ENCODE measurements around the gene CGB1. TPM values are rescaled to one million over a fixed set of nuclear protein-coding genes. Genes with fewer than 3 reads are reported as not detected.

Gene CGB1
- total RNA-seq, 6 experiments from 2014 or later: 0.38 to 1.0 TPM; not detected in 4

GRCh38 chr19:49071860-49072547, 35.3 kb upstream of the CGB1 start:
- Mint-ChIP-seq H3K36me3 (ENCODE audit: low read depth) (peaks cover 34% of the 10 kb centered on the region), H3K4me3 (no peak overlapping the region)
- no peak for DNase-seq

GRCh38 chr19:49070416-49070815, 33.7 kb upstream of the CGB1 start:
- peaks cover 38% of the 10 kb centered on the region for H3K4me1 Mint-ChIP-seq (ENCODE audit: low read depth)
- no peak for DNase-seq
- peaks cover 34% of the 10 kb centered on the region for H3K36me3 Mint-ChIP-seq (ENCODE audit: low read depth)
- H3K9me3 Mint-ChIP-seq: peaks cover 24% of the 10 kb centered on the region
- H3K27me3 Mint-ChIP-seq (ENCODE audit: insufficient read depth): peaks cover 25% of the 10 kb centered on the region
- no peak for TF ChIP-seq CTCF (IDR thresholded peaks at IDR 0.05)
- H3K4me3 Mint-ChIP-seq: no peak overlapping the region
- no peak overlapping the region for H3K27ac Mint-ChIP-seq

More at GRCh38 chr19:49071860-49072547, 35.3 kb upstream of the CGB1 start:
- H3K4me1 Mint-ChIP-seq (ENCODE audit: low read depth): peaks cover 34% of the 10 kb centered on the region
- H3K27me3 Mint-ChIP-seq (ENCODE audit: insufficient read depth): peaks cover 19% of the 10 kb centered on the region
- TF ChIP-seq CTCF (IDR thresholded peaks at IDR 0.05): no peak
- H3K27ac Mint-ChIP-seq: no peak overlapping the region
- H3K9me3 Mint-ChIP-seq: peaks cover 24% of the 10 kb centered on the region

- Mint-ChIP-seq H3K27me3 (ENCODE audit: insufficient read depth) (peaks cover 29% of the 10 kb centered on the region), H3K4me3 (no peak overlapping the region), H3K4me1 (ENCODE audit: low read depth) (peaks cover 39% of the 10 kb centered on the region), H3K27ac (peak overlapping the region; percentile 62; the same call in 1 of the 2 replicates), H3K36me3 (ENCODE audit: low read depth) (peaks cover 34% of the 10 kb centered on the region), H3K9me3 (peaks cover 24% of the 10 kb centered on the region)
- no peak for TF ChIP-seq CTCF (IDR thresholded peaks at IDR 0.05)
- peak; percentile 42 for DNase-seq
These were observed 32.3 kb upstream of the CGB1 start for GRCh38 chr19:49069026-49069425.

- no peak overlapping the region for H3K4me3 Mint-ChIP-seq
These were observed 30.9 kb upstream of the CGB1 start for GRCh38 chr19:49067554-49067953.

GRCh38 chr19:49065905-49066512, 29.3 kb upstream of the CGB1 start:
- no peak for DNase-seq
- Mint-ChIP-seq H3K4me1 (ENCODE audit: low read depth) (peaks cover 24% of the 10 kb centered on the region), H3K9me3 (peaks cover 17% of the 10 kb centered on the region), H3K27me3 (ENCODE audit: insufficient read depth) (peaks cover 16% of the 10 kb centered on the region), H3K36me3 (ENCODE audit: low read depth) (peaks cover 29% of the 10 kb centered on the region), H3K27ac (no peak overlapping the region; the same call in 1 of the 2 replicates), H3K4me3 (no peak overlapping the region)
- no peak for TF ChIP-seq CTCF (IDR thresholded peaks at IDR 0.05)

More at GRCh38 chr19:49067554-49067953, 30.9 kb upstream of the CGB1 start:
- Mint-ChIP-seq H3K36me3 (ENCODE audit: low read depth) (peaks cover 29% of the 10 kb centered on the region), H3K27me3 (ENCODE audit: insufficient read depth) (peaks cover 21% of the 10 kb centered on the region), H3K27ac (no peak overlapping the region), H3K9me3 (peaks cover 18% of the 10 kb centered on the region), H3K4me1 (ENCODE audit: low read depth) (peaks cover 24% of the 10 kb centered on the region)
- no peak for TF ChIP-seq CTCF (IDR thresholded peaks at IDR 0.05)
- no peak for DNase-seq
